Esophagus mucosa (tissue), 1 donor: ENCODE data around the gene POU2F3. TPM values are rescaled to one million over a fixed set of nuclear protein-coding genes. Genes with fewer than 3 reads are reported as not detected.
A peak's percentile ranks its signal among the peaks of the same experiment; 100 is the strongest.

ENCODE experiments used
- ATAC-seq: fragments of 200-7000 bp; cut with Tn5 transposase; one replicate; pipeline ENCODE4 v1.9.1; 2020
- total RNA-seq: library from RNA; stranded (reverse); gene quantifications from one replicate; pipeline ENCODE4 v1.2.4, GENCODE V29; 2023
- donor health status: DM: yes; HTN: yes; CAD: no.

Gene POU2F3
- total RNA-seq, 1 donor from 2014 or later: 3.2 TPM

- peak; percentile 50 for ATAC-seq
These were observed 29.1 kb upstream of the POU2F3 start, which contains the start of gene OAF for GRCh38 chr11:120210626-120211521. Gene OAF, plus strand, starts transcription at chr11:120211032. Its CDS starts 248 bp downstream, at chr11:120211280.

- no peak for ATAC-seq
These were observed 28.2 kb upstream of the POU2F3 start for GRCh38 chr11:120211522-120212258.

GRCh38 chr11:120212259-120212878 lies 27.6 kb upstream of the POU2F3 start:
- no peak for ATAC-seq

DNA sequence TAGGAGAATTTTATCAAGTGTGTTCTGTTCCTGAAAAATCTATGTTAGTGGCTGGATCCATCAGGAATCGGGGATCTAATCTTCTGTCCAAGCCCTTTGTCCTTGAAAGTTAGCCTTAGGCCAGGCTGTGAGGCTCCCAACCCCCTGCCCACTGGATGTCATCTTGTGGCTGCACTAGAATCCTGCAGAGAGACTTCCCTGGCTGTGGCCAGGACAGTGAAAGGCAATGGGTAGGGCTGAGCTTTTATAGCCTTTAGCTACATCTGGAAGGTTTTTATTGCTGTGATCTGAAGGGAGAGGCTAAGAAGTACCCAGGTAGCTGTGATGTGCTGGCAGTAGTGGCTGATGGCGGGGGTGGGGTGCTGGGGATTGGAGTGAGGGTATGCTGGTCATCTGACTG lies 27.0 kb upstream of the POU2F3 start:
- ATAC-seq: no peak

GRCh38 chr11:120214581-120214980 lies 25.4 kb upstream of the POU2F3 start:
- ATAC-seq: no peak

- ATAC-seq: no peak
These were observed 24.3 kb upstream of the POU2F3 start for GRCh38 chr11:120215634-120216033.

GRCh38 chr11:120216426-120217102 lies 23.4 kb upstream of the POU2F3 start:
- no peak for ATAC-seq

DNA sequence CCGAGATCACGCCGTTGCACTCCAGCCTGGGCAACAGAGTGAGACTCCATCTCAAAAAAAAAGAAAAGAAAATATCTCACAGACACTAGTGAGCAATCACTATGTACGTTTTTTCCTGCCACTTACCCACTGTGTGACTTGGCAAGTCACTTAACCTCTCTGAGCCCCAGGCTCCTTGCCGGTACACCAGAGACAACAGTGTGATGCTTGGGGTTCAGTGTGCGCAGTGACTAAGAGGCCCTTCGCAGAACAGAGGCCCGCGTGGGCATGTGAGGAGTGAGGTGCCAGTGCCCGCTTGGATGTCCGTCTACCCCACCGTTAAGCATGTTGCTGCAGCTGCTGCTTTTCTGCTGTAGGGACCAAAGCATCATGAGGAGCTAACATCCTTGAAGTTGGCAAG lies 22.4 kb upstream of the POU2F3 start:
- ATAC-seq: no peak

DNA sequence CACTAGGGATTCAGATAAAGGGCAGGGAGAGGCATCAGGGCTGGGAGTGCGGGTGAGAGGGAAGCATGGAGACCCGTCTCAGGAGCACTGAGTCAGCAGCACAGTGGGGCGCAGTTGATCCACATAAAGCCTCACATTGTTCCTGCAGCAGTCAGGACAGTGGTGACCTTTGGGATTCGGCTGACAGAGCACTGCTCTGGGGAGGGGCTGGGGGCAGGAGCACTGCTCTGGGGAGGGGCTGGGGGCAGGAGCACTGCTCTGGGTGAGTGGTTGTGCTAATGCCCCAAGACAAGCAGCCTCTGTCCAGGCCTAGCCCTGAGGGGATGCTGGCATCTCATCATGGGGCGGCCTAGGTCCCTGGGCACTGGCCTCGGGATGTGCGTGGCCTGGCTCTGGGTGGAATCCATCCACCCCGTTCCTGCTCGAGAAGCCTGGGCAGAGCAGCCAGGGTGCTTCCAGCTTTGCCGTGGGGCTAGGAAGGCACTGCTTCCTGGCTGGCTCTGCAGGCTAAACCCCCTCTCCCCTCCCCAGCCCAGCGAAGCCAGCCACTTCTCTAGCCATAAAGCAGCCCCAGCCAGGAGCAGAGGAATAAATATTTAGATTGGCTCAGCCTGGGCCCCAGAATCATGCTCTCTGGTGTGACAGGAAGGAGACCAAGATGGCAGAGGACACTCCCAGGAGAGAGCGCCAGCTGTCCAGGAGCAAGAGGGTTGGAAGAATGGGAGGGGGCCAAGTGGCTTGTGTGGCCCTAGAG lies 21.8 kb upstream of the POU2F3 start:
- no peak for ATAC-seq

GRCh38 chr11:120218695-120219033 lies 21.3 kb upstream of the POU2F3 start:
- peak; percentile 26 for ATAC-seq

DNA sequence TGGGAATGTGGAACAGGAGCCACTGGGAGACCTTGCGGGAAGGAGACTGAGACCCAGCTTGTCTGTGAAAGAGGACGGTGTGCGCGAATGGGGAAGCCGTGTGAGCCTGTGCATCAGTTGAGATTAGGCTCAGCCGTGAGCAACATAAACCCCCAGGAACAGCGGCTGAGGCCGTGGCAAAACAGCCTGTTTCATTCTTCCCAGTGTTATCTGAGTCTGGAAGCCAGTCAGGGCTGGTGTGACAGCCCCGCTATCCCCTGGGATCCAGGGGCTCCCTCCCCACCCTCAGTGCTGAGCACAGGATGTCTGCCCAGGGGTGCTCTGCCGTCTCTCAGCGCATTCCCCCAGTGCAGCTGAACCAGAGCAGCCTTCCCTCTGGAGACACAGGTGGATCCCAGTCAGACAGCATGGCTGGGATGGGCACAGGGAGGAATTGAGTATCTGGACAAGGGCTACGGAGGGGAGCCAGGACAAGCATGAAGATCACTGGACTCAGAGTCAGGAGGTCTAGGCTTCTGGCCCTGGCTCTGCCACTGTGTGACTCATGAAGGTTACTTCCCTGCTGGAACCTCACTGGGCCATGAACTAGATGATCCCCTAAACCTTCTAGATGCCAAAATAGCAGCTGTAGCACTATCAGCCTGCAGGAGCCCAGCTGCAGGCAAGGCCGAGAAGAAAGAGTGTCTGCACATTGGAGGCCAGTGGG lies 20.6 kb upstream of the POU2F3 start:
- ATAC-seq: no peak

DNA sequence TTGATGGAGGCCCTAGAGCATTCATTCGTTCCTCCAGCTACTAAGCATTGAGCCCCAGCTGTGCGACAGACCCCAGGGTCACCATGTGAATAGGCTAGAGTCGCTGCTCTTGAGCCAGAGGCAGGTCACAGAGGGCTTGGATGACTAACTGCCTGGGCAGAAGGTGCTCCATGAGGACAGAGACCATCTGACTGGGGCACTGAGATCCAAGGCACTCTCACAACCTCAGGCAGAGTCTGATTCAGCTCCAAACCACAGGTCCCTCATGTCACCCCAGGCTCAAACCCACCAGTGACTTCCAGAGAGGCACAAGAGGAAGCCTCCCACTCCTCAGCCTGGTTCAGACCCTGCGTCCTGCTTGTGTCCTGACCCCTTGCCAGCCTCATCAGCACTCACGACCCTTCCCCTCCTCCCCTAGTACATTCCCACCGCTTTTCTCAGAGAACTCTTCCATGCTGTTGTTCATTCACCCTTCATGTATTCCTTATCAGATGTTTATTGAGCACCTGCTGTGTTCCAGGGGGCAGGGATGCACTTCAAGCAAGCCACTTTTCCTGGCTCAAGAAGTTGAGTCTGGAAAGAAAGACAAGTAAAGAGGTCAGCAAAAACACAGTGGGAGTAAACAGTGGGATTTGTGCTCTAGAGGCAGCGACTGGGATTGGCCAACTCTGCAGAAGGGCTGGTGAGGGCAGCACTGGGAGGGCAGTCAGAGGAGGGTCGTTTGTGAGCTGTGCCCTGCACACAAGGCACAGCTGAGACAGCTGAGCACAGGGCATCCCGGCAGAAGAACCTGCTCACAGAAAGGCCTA lies 19.8 kb upstream of the POU2F3 start:
- ATAC-seq: no peak

DNA sequence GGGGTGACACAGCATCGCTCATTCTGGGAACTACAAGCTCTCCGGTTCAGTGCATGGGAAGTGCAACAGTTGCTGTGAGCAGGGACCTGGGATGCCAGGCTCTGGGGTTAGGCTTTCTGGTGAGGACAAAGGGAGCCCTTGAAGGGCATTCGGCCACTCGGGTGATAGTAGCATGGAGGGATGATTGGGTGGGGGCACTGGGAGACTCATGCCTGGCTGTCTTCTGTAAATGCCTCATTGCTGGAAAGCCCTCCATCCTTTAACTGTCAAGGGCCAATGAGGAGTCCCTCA lies 19.2 kb upstream of the POU2F3 start:
- ATAC-seq: no peak

GRCh38 chr11:120221115-120221752 lies 18.7 kb upstream of the POU2F3 start:
- peak; percentile 56 for ATAC-seq

- no peak for ATAC-seq
These were observed 17.0 kb upstream of the POU2F3 start for GRCh38 chr11:120222916-120223315.

DNA sequence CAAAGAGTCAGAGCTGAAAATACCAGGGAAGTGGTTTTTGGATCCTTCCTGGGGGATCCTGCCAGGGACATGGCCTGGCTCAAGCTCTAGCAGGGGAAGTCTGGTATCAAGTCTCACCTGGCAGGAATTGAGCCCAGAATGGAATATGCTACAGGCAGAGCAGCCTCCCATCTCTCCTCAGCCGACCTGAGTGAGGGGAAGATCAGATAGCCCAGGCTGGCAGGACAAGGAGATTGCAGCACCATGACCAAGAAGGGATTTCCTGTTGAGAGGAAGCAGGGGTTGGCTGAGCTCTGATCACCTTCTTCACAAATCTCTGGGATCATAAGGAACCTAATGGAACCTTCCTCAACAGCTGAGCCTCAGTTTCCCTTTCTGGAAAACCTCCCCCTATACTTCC lies 16.1 kb upstream of the POU2F3 start:
- no peak for ATAC-seq

DNA sequence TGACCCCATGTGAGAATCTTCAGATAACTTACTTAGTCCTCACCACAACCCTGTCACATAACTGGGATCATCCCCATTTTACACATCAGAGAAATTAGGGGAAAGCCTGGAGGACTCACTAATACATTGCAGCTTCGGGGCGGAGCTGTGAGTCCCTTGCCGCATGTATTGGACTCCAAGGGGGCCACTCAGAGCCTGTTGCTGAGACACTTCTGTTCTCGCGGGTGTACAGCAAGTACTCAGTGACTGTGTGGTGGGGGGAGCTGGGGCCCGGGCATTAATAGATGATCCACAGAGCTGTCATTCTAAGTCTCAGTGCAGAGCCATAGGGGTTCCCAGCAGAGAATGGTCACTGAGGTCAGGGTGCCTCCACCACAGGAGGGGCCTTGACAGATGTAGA lies 15.6 kb upstream of the POU2F3 start:
- ATAC-seq: no peak

DNA sequence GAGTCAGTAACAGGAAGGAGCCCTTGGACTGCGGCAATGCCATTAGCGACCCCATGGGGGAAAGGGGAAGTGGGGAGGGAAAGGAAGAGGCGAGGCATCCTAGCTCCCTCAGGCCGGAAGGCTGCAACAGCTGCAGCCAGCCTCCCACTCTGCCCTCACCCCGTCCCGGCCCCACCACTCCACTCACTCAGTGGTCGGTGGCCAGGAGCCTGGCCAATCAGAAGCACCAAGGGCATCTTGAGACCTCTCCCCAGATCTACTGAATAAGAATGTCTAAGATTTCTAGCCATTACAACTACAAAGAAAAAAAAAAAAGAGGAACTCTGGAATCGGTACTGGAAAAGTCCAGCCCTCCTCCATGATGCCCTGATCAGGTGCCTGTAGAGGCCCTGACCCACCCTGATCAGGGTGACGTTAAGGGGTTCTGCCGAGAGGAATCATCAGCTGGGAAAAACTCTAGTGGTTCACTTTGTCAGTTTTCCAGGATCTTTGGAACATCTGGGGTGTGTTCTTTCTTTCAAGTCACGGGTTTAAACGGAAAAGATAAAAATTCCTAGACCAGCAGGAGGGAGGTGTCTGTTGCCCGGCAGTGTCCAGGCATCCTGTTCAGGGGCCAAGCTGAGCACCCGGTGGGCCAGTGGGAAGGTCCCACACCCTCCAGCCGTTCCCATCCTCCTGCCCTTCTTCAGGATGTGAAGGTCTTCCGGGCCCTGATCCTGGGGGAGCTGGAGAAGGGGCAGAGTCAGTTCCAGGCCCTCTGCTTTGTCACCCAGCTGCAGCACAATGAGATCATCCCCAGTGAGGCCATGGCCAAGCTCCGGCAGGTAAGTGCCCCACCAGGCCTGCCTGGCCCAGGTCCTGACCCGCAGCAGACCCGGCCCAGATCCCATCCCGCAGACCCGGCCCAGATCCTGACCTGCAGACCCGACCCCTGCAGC lies 14.7 kb upstream of the POU2F3 start:
- ATAC-seq: peak; percentile 17

- no peak for ATAC-seq
These were observed 13.7 kb upstream of the POU2F3 start for GRCh38 chr11:120226242-120226641.
